GM10847 (cell line): ENCODE measurements around the gene PTPRD.

Source experiments
- POLR2A ChIP-seq: IDR thresholded peaks from 2 replicates; pipeline ENCODE4 v1.6.1; 2011; ENCODE audit not compliant: insufficient read length; ENCODE audit errors: extremely low read depth

Gene PTPRD

DNA sequence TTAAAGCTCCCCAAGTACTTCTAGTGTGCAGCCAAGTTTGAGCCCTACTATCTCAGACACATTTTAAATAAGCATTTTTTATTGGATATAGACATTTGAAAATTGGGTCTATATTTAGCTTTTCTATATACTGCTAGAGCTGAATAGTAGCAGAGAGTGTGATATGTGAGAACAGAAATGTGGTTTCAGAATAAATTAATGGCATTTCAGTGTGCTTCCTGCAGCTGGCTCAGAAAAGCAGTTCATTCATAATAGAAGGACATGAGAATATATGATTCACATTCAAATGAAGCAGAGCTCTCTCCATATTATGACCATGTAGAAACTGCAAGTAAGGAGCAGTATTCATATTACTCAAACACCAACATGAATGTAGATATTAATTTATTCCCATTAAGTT lies 464.0 kb downstream of the PTPRD start:
- no peak for TF ChIP-seq POLR2A

DNA sequence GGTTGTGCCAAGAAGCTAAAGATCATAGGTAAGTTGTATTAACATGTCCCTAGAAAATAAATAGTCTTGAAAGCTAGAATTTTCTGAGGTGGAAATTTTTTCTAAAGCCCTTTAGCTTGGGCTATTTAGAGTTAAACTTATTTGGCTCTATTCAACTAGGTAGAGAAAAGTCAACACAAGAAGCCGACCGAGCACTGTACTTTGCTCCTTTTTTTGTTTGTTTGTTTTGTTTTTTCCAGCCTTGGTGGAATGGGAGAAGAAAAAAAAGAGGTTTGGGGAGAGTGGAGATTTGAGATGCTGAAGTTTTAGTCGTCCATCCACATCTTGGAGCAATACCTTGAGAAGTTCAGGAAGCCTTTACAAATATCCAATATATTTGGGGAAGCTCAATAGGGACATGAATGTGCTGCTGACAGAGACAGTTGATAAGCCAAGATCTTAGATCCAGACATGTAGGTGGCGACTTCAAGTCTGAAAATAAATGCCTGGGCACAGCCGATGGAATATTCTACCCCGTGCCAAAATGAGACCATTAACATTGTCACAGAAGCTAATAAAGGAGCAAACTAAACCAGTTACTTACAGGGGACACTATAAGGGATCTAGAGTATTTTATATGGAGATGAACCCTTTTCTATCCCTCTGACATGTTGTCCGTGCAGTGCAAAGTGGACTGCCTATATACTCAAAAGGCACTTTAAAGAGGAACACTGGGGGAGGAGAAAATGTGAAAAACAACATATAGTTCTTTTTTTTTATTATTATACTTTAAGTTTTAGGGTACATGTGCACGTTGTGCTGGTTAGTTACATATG lies 466.1 kb downstream of the PTPRD start:
- no peak for TF ChIP-seq POLR2A

DNA sequence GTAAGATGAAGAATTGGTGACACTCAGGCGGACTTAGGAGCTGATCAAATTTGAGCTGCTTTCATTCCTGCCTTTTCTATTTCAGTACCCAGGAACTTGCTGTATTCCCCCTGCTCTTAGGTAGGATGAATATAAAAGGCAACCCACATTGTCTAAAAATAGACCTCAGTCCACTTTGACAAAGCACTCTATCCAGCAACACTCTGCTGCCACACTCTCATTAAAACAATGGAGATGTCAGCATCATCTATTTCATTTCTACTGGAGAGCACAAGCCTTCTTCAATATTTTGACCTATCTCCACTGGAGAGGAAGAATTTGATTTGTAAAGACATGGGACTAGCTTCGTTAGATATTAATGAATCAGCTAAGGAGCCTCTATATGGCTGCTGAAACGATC lies 468.4 kb downstream of the PTPRD start:
- TF ChIP-seq POLR2A, result no peak

DNA sequence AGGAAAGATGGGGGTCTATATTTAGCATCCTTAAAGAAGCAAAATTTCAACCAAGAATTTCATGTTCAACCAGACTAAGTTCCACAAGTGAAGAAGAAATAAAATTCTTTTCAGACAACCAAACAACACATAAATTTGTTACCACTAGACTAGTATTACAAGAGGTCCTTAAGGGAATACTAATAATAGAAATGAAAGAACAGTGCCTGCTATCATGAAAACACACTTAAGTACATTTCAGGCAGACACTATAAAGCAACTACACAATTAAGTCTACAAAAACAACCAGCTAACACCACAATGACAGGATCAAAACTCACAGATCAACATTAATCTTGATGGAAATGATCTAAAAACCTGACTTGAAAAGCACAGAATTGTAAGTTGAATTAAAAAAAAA lies 477.2 kb downstream of the PTPRD start:
- no peak for TF ChIP-seq POLR2A

DNA sequence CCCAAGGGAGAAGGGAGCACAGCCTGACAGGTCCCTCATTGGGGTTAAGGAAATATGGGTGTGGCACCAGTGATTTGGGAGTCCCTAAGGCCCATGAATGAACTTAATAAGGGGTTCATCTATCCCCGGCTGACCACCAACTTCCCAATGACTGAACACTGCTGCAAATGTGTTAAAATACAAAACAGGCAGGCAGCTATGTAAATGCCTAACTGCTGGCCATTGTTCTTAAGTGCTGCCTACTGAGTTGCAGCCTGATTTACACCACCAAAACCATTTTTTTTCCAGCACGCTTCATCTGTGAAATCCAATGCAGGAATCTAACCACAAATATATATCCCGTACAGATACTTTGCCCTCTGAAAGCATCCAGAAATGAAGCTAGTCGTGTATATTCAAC lies 478.5 kb downstream of the PTPRD start:
- TF ChIP-seq POLR2A, result no peak

DNA sequence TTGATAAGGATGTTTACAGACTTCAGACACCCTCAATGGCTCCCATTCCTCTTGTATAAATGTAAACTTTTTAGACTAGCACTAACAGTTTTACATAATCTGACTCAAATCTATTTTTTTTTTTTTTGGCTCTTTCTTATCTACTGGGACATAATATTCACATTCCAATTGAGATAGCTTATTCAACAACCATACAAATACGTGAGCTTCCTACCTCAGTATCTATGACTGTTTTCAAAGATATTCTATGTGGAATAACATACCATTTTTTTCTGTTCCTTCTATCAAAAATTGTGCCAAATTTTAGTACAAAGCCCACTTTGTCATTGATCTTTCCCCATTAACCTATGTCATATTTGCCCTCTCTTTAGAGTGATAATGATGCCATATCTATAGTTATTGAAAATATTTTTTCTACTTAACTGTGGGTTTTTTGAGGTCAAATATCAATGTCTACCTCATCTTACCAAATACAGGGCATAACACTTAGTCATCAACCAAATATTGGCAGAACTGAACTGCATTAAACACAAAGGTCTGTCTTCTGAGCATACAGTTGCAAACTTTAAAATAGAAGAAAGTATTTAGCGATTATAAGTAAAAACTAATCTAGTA lies 482.6 kb downstream of the PTPRD start:
- TF ChIP-seq POLR2A, result no peak

DNA sequence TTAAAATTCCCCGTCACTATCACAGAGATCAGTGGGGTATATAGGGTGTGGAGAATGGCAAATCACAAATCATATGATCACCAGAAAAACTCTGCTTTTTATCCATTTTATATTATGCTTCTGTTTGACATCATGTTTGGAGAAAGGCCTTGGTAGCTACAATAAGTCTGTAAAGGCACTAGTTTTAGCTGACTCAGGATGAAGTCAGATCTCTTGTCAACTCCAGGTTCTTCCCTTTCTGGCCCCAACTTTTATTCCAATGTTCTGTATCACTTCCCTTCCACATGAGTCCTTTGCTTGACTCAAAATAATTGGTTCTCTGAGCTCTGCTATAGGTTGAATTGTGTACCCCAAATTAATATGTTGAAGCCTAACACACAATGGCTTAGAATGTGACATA lies 484.9 kb downstream of the PTPRD start:
- no peak for TF ChIP-seq POLR2A

DNA sequence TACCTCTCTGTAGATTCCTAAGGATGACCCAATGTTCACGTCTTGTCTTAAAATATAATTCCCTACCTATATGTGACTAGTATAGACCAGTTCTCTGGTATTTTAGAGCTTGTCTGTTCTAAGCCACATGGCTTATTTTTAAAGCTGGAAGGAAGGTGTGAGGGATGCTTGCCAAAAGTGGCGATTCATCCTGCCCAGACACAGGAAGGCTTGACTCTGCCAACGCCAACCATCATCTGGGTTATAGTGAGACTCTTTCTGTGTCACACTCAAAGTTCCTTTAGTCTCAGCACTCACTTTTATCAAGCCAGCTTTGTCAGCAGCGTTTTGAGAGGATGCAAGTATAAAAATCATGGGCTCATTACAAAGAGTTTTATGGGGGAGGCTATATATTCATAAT lies 500.0 kb downstream of the PTPRD start:
- TF ChIP-seq POLR2A, result no peak

DNA sequence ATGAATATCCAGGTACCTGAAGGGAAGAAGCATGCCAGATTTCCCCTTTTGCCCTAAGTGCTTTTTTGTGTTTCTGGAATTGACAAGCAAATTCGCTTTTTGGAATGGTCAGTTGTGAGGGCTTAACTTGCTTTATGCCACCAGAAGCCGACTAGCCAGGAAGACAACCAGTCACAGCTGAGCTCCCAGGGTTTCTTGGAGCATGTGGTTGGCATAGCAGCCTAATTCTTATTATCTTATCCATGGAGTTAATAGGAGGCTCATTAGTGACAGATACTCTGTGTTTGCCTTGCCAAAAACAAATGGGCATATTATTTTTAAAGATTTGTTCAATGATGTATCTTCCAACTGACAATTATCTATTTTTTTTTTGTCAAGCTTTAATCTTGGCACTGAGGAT lies 500.7 kb downstream of the PTPRD start:
- no peak for TF ChIP-seq POLR2A

DNA sequence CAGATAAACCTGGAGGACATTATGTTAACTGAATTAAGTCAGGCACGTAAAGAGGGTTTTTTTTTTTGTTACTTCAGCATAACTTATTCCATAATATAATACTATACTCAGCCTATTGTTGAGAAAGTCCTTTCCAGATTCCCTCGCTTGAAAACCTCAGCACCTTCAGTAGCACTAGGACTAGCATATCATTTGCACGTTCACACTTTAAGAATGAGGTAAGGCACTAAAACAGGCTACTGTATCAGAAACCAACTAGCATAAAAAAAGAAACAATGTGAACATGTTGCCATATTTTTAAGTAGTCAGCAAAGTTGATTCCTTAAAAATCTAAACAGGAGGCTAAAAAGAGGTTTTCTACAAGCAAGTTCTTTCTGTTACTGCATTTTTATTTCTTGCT lies 504.0 kb downstream of the PTPRD start:
- no peak for TF ChIP-seq POLR2A

DNA sequence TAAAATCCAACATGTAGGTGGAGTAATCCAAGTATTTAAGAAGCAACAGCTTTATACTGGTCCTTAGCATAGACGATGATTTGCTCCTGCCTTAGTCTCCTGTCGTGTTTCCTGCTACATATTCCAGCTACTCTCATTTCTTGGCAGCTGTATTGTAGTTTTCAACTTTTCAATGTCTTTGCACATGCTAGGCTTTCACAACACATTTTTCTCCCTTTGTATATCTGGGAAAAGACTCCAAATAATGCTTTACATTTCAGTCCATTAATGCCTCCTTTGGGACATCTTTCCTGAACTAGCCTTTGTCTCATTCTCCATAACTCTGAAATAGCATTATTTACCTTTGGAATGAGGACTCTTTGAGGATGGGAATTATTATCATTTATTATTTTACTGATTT lies 508.0 kb downstream of the PTPRD start:
- no peak for TF ChIP-seq POLR2A

DNA sequence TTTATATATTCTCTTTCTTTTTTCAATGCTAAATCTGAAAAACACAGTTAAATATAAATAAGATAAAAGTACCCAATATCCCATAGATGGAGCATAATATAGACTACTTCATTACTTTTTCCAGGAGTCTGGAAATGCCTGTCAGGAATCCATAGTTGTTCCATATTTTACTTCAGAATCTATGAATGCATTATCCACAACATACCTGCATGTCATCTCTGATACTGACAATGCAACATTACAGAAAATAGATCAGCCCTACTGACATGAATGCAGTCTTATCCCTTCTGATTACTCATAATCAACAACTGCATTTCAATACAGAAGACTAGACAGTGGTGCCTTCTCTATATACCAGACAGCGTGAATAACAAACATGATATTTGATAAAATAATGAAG lies 517.6 kb downstream of the PTPRD start:
- no peak for TF ChIP-seq POLR2A

DNA sequence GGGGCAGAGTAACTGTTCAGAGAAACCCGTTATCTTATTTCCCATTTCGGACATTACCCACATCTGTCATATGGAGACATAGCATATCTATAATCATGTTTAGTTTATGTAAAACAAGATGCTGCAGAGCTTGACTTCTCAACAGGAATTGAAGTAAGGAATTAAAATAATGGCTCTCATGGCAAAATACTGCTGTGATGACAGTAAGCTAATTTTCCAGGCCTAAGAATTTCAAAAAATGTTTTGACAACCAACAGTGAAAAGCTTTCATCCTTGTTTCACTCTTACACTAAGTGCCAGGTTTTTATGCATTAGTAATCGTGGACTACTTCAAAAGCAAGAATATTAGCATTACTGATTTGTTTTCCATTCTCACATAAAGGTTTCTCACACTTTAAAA lies 518.2 kb downstream of the PTPRD start:
- no peak for TF ChIP-seq POLR2A

DNA sequence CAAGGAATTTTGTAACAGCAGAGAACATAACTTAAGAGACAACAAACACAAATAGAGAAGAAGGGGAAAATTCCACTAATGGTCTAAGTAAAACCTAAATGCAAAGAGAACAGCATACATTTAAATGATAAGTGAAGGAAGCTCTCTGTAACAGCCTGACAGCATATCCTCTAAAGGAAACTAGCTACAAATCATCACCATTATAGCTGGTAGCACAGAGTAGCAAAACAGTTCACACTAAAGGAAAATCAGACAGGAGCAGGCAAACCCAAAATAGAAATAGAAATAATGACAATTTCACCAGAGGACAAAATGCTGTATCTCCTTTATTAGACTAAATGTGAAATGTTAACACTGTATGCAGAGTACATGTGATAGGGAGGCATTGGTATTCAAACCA lies 532.8 kb downstream of the PTPRD start:
- TF ChIP-seq POLR2A, result no peak

DNA sequence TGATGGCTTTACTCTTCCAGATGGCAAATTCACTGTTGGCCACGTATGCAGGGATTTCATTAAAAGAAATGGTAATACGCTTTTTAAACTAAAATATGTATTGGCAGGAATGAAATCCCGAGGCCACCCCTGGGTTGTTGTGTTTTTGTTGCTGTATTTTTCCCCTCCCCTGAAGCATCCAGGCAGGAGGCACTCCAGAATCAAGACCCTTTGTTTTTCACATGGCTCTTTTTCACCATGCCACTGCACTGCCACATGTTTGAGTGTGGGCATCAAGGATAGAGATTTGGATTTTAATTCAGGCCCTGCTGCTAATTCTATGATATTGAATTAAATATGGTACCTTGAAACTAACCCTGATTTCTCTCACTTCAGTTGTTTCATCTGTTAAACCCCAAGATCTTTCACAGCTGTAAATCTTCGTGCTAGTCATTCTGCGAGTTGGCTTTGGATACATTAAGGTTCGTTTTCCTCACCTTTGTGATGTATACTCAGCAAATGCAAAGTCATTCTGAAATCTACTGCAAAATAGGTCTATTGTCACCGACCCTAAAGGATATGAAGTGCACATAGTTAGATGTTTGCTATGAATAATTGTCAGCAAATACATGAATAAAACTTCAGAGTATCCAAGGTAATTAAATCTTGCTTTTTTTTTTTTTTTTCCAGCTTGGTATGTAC lies 533.4 kb downstream of the PTPRD start:
- no peak for TF ChIP-seq POLR2A

DNA sequence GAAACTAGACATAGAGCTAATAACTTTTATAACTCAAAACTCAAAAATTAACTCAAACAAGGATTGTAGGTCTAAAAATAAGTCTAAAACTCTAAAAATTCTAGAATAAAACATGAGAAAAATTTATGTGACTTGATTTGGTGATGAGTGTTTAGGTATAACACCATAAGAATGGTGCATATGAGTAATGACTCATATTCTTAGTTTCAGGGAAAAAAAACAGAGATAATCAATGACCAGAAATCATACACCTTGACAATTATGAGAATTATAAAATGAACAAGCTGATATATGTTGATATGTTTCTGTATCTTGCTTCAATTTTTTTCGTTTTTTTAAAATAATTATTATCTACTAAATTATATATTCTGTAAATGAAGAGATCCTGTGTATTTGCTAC lies 541.2 kb downstream of the PTPRD start:
- no peak for TF ChIP-seq POLR2A
